Mucosa of stomach (tissue), 1 donor: ENCODE measurements around the gene GCLC.

Experiments
- H3K27me3 ChIP-seq: one replicate; pipeline ENCODE4 v1.7.0; 2013; ENCODE audit warnings: mild to moderate bottlenecking, low read length; ENCODE audit not compliant: control insufficient read depth, insufficient read depth
- H3K36me3 ChIP-seq: one replicate; pipeline ENCODE4 v1.7.0; 2013; ENCODE audit warnings: low read length; ENCODE audit not compliant: control insufficient read depth, insufficient read depth
- H3K4me1 ChIP-seq: one replicate; pipeline ENCODE4 v1.7.0; 2013; ENCODE audit warnings: mild to moderate bottlenecking, low read length; ENCODE audit not compliant: control insufficient read depth, insufficient read depth
- H3K4me3 ChIP-seq: one replicate; pipeline ENCODE4 v1.7.0; 2013; ENCODE audit warnings: low read length
- H3K9ac ChIP-seq: one replicate; pipeline ENCODE4 v1.7.0; 2013; ENCODE audit warnings: mild to moderate bottlenecking, low read length, moderate library complexity
- H3K9me3 ChIP-seq: one replicate; pipeline ENCODE4 v1.7.0; 2013; ENCODE audit warnings: mild to moderate bottlenecking, low read length, moderate library complexity; ENCODE audit not compliant: control insufficient read depth
- donor health status: Pancreatic carcinoma.

Gene GCLC

GRCh38 chr6:53456809-53457208 lies 88.1 kb downstream of the GCLC start:
- Histone ChIP-seq H3K4me1 (peaks cover under 1% of the 10 kb centered on the region), H3K4me3 (no peak overlapping the region), H3K27me3 (no peaks in the 10 kb centered on the region), H3K9ac (no peak overlapping the region), H3K36me3 (no peaks in the 10 kb centered on the region), H3K9me3 (no peaks in the 10 kb centered on the region)

- Histone ChIP-seq H3K4me1 (no peaks in the 10 kb centered on the region), H3K36me3 (no peaks in the 10 kb centered on the region), H3K9me3 (no peaks in the 10 kb centered on the region), H3K9ac (no peak overlapping the region), H3K27me3 (no peaks in the 10 kb centered on the region), H3K4me3 (no peak overlapping the region)
These were observed 89.2 kb downstream of the GCLC start for GRCh38 chr6:53455678-53456077.

- no peaks in the 10 kb centered on the region for H3K36me3 ChIP-seq
- no peaks in the 10 kb centered on the region for H3K9me3 ChIP-seq
- no peaks in the 10 kb centered on the region for H3K4me1 ChIP-seq
- no peak overlapping the region for H3K4me3 ChIP-seq
- H3K9ac ChIP-seq, result no peak overlapping the region
- H3K27me3 ChIP-seq, result no peaks in the 10 kb centered on the region
These were observed 93.7 kb downstream of the GCLC start for GRCh38 chr6:53451165-53451564.

GRCh38 chr6:53447865-53448264 lies 97.0 kb downstream of the GCLC start:
- Histone ChIP-seq H3K36me3 (no peaks in the 10 kb centered on the region), H3K9me3 (no peaks in the 10 kb centered on the region), H3K27me3 (no peaks in the 10 kb centered on the region), H3K4me1 (no peaks in the 10 kb centered on the region), H3K9ac (no peak overlapping the region), H3K4me3 (no peak overlapping the region)
